ENCODE data around the gene PSMB8. TPM values are rescaled to one million over a fixed set of nuclear protein-coding genes. Genes with fewer than 3 reads are reported as not detected.

The PSMB8 gene
- polyA plus RNA-seq, 1 experiment = 62.0 TPM

- POLR2A ChIA-PET = interaction anchor here (2.6 kb wide), 1 partner anchor 84 kb away, joined by 19 read pairs; no protein-coding TSS in a partner anchor
- CTCF ChIA-PET = interaction anchor here (0.9 to 7.1 kb wide), 4 partner anchors 20 to 97 kb away, joined by 3 to 72 read pairs (median 8); partner anchors contain the start of gene HLA-DMA
- no peak overlapping the region for H3K4me3 ChIP-seq (ENCODE audit: low read depth, low read length)
- DNase-seq (ENCODE audit: low read depth, low spot score) = no peak
- TF ChIP-seq CTCF (IDR thresholded peaks at IDR 0.05; ENCODE audit: low read depth, low read length) = no peak
- no peak overlapping the region for H3K27ac ChIP-seq (ENCODE audit: low read depth, low read length)
- no peaks in the 10 kb centered on the region for H3K27me3 ChIP-seq (ENCODE audit: control insufficient read depth, insufficient read depth, low read length)
- H3K9me3 ChIP-seq (ENCODE audit: control insufficient read depth, insufficient read depth, low read length) = no peaks in the 10 kb centered on the region
Observed at GRCh38 chr6:32887616-32888015, 43.8 kb upstream of the PSMB8 start.

GRCh38 chr6:32886681-32887383, 43.0 kb upstream of the PSMB8 start:
- no peaks in the 10 kb centered on the region for H3K9me3 ChIP-seq (ENCODE audit: control insufficient read depth, insufficient read depth, low read length)
- H3K4me3 ChIP-seq (ENCODE audit: low read depth, low read length) = no peak overlapping the region
- no peaks in the 10 kb centered on the region for H3K27me3 ChIP-seq (ENCODE audit: control insufficient read depth, insufficient read depth, low read length)
- ChIA-PET POLR2A (interaction anchor here (0.6 to 2.6 kb wide), 4 partner anchors 85 to 362 kb away, joined by 3 to 19 read pairs (median 4); no protein-coding TSS in a partner anchor), CTCF (interaction anchor here (0.9 to 7.1 kb wide), 30 partner anchors 8 to 362 kb away, joined by 3 to 147 read pairs (median 6); partner anchors contain the start of genes BRD2, HLA-DMA and TAP2)
- no peak for TF ChIP-seq CTCF (IDR thresholded peaks at IDR 0.05; ENCODE audit: low read depth, low read length)
- H3K27ac ChIP-seq (ENCODE audit: low read depth, low read length) = no peak overlapping the region
- peak; percentile 79 for DNase-seq (ENCODE audit: low read depth, low spot score)

- Histone ChIP-seq H3K27ac (ENCODE audit: low read depth, low read length) (no peak overlapping the region), H3K9me3 (ENCODE audit: control insufficient read depth, insufficient read depth, low read length) (no peaks in the 10 kb centered on the region), H3K27me3 (ENCODE audit: control insufficient read depth, insufficient read depth, low read length) (peaks cover 2% of the 10 kb centered on the region), H3K4me3 (ENCODE audit: low read depth, low read length) (no peak overlapping the region)
- ChIA-PET POLR2A (interaction anchor here (0.7 to 2.6 kb wide), 3 partner anchors 86 to 363 kb away, joined by 3 to 19 read pairs (median 3); no protein-coding TSS in a partner anchor), CTCF (interaction anchor here (0.5 to 7.1 kb wide), 47 partner anchors 8 to 432 kb away, joined by 3 to 147 read pairs (median 5); partner anchors contain the start of genes BRD2, HLA-DMA, TAP2 and ZBTB22)
- no peak for DNase-seq (ENCODE audit: low read depth, low spot score)
- peak; percentile 63 for TF ChIP-seq CTCF (IDR thresholded peaks at IDR 0.05; ENCODE audit: low read depth, low read length)
Observed at GRCh38 chr6:32885698-32886286, 41.9 kb upstream of the PSMB8 start.

GRCh38 chr6:32883789-32884188, 39.9 kb upstream of the PSMB8 start:
- no peak for TF ChIP-seq CTCF (IDR thresholded peaks at IDR 0.05; ENCODE audit: low read depth, low read length)
- no peak overlapping the region for H3K27ac ChIP-seq (ENCODE audit: low read depth, low read length)
- H3K9me3 ChIP-seq (ENCODE audit: control insufficient read depth, insufficient read depth, low read length) = peaks cover 4% of the 10 kb centered on the region; the same call in 1 of the 2 replicates
- DNase-seq (ENCODE audit: low read depth, low spot score) = no peak
- H3K27me3 ChIP-seq (ENCODE audit: control insufficient read depth, insufficient read depth, low read length) = peaks cover 15% of the 10 kb centered on the region
- H3K4me3 ChIP-seq (ENCODE audit: low read depth, low read length) = no peak overlapping the region
- ChIA-PET CTCF (interaction anchor here (0.9 to 7.1 kb wide), 6 partner anchors 9 to 101 kb away, joined by 3 to 147 read pairs (median 6); partner anchors contain the start of gene HLA-DMA), POLR2A (no interaction called here)
